TTC549 (cell line): Measurements from ENCODE around the gene HSD11B1.

Source experiments
- FAIRE-seq: peaks from 2 replicates; lab custom pipeline; 2012; peaks lifted over from hg19 to GRCh38; lab: Jason Lieb, UNC

HSD11B1 gene

GRCh38 chr1:209756615-209757445 is 52.2 kb downstream of the HSD11B1 start:
- no peak for FAIRE-seq

GRCh38 chr1:209758400-209758799 is 53.8 kb downstream of the HSD11B1 start:
- FAIRE-seq: no peak

GRCh38 chr1:209759829-209760359 is 55.2 kb downstream of the HSD11B1 start:
- FAIRE-seq: no peak

GRCh38 chr1:209761011-209761635 is 56.5 kb downstream of the HSD11B1 start:
- FAIRE-seq: no peak

- FAIRE-seq: no peak
Measured at GRCh38 chr1:209766051-209766450, 61.4 kb downstream of the HSD11B1 start.

- no peak for FAIRE-seq
Measured at GRCh38 chr1:209767096-209767495, 62.5 kb downstream of the HSD11B1 start.

- FAIRE-seq: no peak
Measured at GRCh38 chr1:209767706-209768105, 63.1 kb downstream of the HSD11B1 start.

- no peak for FAIRE-seq
Measured at GRCh38 chr1:209768354-209768774, 63.7 kb downstream of the HSD11B1 start.

- no peak for FAIRE-seq
Measured at GRCh38 chr1:209769171-209769904, 64.7 kb downstream of the HSD11B1 start.

GRCh38 chr1:209769971-209770370 is 65.3 kb downstream of the HSD11B1 start:
- no peak for FAIRE-seq

- FAIRE-seq: no peak
Measured at GRCh38 chr1:209770636-209771415, 66.2 kb downstream of the HSD11B1 start.

- FAIRE-seq: no peak
Measured at GRCh38 chr1:209772126-209772525, 67.5 kb downstream of the HSD11B1 start.

GRCh38 chr1:209774592-209774991 is 69.9 kb downstream of the HSD11B1 start:
- no peak for FAIRE-seq

- no peak for FAIRE-seq
Measured at GRCh38 chr1:209775678-209776077, 71.0 kb downstream of the HSD11B1 start.

- no peak for FAIRE-seq
Measured at GRCh38 chr1:209777587-209777986, 72.9 kb downstream of the HSD11B1 start.

- no peak for FAIRE-seq
Measured at GRCh38 chr1:209778102-209778501, 73.5 kb downstream of the HSD11B1 start.

GRCh38 chr1:209780268-209780667 is 75.6 kb downstream of the HSD11B1 start:
- FAIRE-seq: no peak

- FAIRE-seq: no peak
Measured at GRCh38 chr1:209783386-209783785, 78.7 kb downstream of the HSD11B1 start.
